ENCODE measurements around the gene ZNF302. TPM values are rescaled to one million over a fixed set of nuclear protein-coding genes. Genes with fewer than 3 reads are reported as not detected.
"Not testable (repeated sequence)": the region's sequence is repeated elsewhere in the genome, so short reads cannot be mapped to it uniquely, and the experiment has no call there.

ZNF302 gene
- 15.7 and 27.7 TPM in 2 replicates for total RNA-seq (2014; rRNA removed; shearing (Covaris generic))

DNA sequence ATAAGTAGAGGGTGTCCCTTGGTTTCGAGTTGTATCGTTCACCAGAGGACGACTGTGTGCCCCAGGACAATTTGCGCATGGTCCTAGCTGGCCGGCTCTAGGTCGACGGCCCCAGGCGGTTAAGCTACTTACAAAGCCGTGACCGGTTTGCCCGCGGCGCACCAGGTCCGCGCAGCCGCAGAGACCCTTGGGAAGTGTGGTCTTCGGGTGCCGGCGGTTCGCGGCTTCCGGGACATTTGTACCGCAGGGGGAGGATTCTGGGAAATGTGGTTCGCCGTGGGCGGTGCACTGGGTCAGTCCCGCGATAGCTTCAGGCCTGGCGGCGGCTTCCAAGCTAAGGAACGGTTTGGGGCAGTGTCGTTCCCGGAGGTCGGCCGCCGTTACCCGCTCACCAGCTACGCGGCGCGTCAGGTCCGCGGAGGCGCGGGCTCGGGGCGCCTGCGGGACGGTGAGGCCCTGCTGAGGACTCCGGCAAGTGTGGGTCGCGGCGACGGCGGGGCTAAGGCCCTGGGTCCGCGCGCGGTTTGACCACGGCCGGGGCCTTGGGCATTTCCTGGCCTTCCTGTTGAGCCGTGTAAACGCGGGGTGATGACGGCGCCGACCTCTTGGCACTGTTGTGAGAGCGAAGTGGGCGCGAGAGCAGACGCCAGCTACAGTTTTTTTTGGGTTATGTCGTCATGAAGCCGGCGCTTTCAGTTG, at the start of gene ZNF302:
ZNF302 (plus strand) TSS at position 293 of the 699 bp plus-strand sequence. CDS start 1,127 bp downstream, outside the sequence.
- peak; percentile 99 for DNase-seq (ENCODE audit: low spot score)

DNA sequence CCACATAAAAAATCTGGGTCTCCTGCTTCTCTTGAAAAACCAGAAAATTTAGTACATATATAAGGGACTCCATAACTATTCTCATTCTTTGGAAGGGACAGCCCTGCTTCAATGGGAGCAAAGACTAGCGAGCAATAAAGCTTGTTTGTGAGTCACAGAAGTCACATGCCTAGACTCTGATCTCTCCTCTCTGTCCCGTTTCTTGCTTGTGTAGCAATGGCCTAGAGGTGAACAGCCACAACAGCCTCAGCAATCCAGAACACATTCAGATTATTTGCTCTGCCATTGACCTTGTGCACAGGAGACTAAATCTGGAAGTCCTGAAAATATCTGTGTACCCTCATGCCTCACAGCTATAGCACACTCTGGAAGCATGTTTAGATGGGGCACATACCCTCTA, 43.7 kb upstream of the ZNF302 start:
- no peak for DNase-seq (ENCODE audit: low spot score)

DNA sequence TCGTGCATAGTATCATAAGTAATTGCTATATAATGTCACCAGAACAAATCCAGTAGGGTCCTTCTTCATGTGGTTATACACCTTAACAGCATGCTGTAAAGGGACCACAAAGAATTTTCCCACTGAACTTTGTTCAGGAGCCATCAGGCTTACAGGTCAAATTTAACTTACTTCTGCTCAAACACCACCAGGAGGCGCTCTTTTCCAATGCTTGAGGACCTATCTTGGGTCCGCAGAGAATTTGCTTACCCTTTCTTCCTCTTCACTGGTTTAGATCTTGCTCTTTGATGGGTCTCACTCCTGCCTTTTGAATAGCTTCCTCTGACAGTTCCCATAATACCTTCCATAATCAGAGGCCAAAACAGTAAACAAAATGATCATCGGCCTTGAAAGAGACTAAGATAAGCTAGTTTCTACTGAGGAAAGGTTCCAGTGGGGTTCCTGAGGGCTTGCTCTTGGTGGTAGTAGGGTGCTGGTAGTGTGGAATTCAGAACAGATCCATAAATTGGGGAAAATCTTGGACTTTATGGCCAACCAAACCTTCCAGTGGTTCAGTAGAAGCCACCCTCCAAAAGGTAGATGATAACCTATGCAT, 37.9 kb upstream of the ZNF302 start:
- peak; percentile 55 for DNase-seq (ENCODE audit: low spot score)

- no peak for DNase-seq (ENCODE audit: low spot score)
These were observed 35.2 kb upstream of the ZNF302 start for GRCh38 chr19:34642241-34642640.

DNA sequence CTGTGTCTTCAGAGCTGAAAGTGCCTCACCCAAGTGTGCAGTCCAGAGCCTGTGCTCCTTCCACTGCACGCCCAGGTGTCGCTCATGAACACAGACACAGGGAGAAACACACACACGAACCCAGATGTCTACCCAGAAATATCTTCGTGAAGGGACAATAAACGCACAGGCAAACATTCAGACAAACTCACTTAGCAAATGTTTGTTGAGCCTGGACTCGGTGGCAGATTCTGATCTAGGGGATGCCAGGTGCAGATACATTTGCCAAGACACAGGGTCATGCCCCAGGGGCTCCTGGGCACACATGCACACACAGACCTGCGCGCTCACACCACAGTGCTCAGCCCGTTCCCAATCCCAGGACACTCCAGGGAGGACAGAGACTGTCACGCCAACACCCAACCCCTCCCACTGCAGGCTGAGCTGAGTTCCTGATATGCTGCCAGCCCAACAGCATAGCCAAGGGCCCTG, 32.5 kb upstream of the ZNF302 start:
- no peak for DNase-seq (ENCODE audit: low spot score)

GRCh38 chr19:34645551-34645950, 31.9 kb upstream of the ZNF302 start:
- DNase-seq (ENCODE audit: low spot score), result no peak

GRCh38 chr19:34649886-34650543, 27.5 kb upstream of the ZNF302 start:
- no peak for DNase-seq (ENCODE audit: low spot score)

GRCh38 chr19:34651747-34652146, 25.7 kb upstream of the ZNF302 start:
- DNase-seq (ENCODE audit: low spot score), result no peak

GRCh38 chr19:34654796-34655195, 22.7 kb upstream of the ZNF302 start:
- DNase-seq (ENCODE audit: low spot score), result no peak

GRCh38 chr19:34655651-34656050, 21.8 kb upstream of the ZNF302 start:
- no peak for DNase-seq (ENCODE audit: low spot score)

DNA sequence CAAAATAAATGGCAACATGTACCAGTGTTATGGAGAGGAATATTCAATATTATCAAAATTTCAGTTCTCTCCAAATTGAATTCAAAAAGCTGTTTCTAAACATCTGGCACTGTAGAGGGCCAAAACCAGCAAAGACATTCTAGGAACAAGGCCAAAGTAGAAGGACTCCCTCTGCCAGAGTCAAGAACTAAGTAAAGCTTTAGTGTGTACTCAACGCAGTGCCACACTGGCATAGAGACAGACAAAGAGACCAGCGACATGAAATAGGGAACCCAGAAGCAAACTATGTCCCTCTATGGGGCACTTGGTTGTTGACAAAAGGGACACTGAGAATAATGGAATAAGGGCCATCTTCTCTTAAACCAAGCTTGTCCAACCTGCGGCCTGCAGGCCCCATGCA, 16.1 kb upstream of the ZNF302 start:
- no peak for DNase-seq (ENCODE audit: low spot score)

GRCh38 chr19:34662919-34663318, 14.6 kb upstream of the ZNF302 start:
- peak; percentile 67 for DNase-seq (ENCODE audit: low spot score)

GRCh38 chr19:34664168-34664567, 13.3 kb upstream of the ZNF302 start:
- DNase-seq (ENCODE audit: low spot score), result no peak

- no peak for DNase-seq (ENCODE audit: low spot score)
These were observed 12.6 kb upstream of the ZNF302 start for GRCh38 chr19:34664870-34665269.

DNA sequence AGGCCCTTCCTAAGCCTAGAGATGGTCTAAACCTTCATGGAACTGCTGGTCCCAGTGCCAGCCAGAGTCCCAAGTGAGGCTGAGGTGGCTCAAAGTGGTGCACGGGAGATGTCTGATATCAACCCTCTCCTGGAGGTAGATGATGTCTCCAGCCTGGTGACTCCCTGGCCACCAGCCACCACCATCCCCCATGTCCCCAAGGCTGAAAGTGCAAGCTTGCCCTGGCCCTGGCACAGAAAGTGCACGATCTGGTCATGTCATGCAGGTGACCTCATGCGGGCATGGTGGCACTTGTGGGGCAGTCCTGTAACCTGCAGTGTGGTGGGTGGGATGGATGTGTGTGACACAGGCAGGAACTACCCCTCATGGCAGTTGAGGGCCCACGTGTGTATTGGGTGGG, 12.2 kb upstream of the ZNF302 start:
- not testable (repeated sequence) for DNase-seq (ENCODE audit: low spot score)

DNA sequence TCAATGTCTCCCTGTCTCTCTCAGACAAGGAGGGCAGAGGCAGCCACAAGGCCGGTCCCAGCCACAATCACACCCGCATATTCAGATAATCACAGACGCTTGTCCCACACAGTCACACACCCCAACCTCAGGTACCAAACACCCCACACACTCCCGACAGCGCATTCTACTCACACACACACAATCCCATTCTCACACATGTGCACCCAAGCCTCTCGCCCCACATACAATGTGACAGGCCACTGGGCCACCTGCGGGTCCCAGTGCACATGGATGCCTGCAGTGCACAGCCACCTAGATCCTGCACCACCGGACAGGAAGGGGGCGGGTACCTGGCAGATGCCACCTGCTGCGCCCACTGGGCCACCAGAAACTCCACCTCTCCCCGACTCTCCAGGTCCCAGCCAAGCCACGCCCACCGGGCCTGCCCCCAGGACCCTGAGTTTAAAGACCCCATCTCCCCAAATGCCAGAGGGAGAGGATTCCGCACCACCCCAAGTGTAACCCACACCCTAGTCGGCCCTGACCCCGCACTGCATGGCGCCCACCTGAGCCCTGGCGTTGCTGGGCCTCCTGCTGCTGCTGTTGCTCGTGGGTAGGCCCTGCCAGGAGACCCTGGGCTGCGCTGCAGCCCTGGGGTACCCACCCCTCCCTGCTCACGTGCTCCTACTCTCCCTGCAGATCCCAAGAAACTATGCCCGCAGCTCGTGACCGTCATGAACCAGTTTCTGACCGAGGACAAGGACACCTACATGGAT, 11.1 kb upstream of the ZNF302 start:
- no peak for DNase-seq (ENCODE audit: low spot score)

DNA sequence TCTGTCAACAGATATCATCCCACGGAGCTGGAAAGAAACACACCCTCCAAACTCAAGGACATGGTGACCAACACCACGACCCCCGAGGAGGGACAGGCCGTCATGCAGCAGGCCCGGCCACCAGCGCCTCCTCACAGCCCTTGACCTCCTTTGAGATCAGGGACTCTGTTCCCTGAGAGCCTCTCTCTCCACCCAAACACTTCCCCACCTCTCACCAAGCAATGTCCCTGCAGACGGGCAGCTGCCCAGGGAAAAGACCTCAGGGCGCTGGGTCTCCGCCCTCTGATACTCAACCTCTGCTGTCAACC, 10.6 kb upstream of the ZNF302 start:
- no peak for DNase-seq (ENCODE audit: low spot score)

GRCh38 chr19:34667349-34668076, 10.0 kb upstream of the ZNF302 start:
- DNase-seq (ENCODE audit: low spot score), result peak; percentile 45

GRCh38 chr19:34668077-34668689, 9.3 kb upstream of the ZNF302 start:
- DNase-seq (ENCODE audit: low spot score), result not testable (repeated sequence)

GRCh38 chr19:34668690-34669089, 8.8 kb upstream of the ZNF302 start:
- DNase-seq (ENCODE audit: low spot score), result not testable (repeated sequence)

- no peak for DNase-seq (ENCODE audit: low spot score)
These were observed 8.2 kb upstream of the ZNF302 start for GRCh38 chr19:34669305-34669704.
